Central memory CD8-positive, alpha-beta T cell (primary cell): ENCODE results near the gene PLA2G15.

Experiments used
- ATAC-seq: fragments of 150-1000 bp; cut with Tn5 transposase; replicated peaks from 2 replicates; pipeline ENCODE4 v1.10.0; 2022; ENCODE audit warnings: mild to moderate bottlenecking, moderate FRiP score, moderate number of reproducible peaks; ENCODE audit not compliant: poor library complexity, severe bottlenecking; ENCODE audit errors: extremely low read depth
- DNase-seq, 2 donors: peaks; one replicate each; pipeline ENCODE4 v3.0.0; 2021; ENCODE audit warnings: low spot score in 2 of 2
- H3K27ac Mint-ChIP-seq: one replicate; pipeline ENCODE4 v1.8.0; 2022; ENCODE audit warnings: low read depth, mild to moderate bottlenecking, moderate library complexity, mixed read lengths
- H3K27me3 Mint-ChIP-seq: one replicate; pipeline ENCODE4 v1.8.0; 2022; ENCODE audit warnings: mixed read lengths
- H3K36me3 Mint-ChIP-seq: one replicate; pipeline ENCODE4 v1.8.0; 2022; ENCODE audit warnings: mild to moderate bottlenecking, moderate library complexity, mixed read lengths; ENCODE audit not compliant: insufficient read depth
- H3K4me1 Mint-ChIP-seq: one replicate; pipeline ENCODE4 v1.8.0; 2022; ENCODE audit warnings: mixed read lengths
- H3K4me3 Mint-ChIP-seq: one replicate; pipeline ENCODE4 v1.8.0; 2022; ENCODE audit warnings: mild to moderate bottlenecking, moderate library complexity, mixed read lengths
- H3K9me3 Mint-ChIP-seq: one replicate; pipeline ENCODE4 v1.8.0; 2022; ENCODE audit warnings: mixed read lengths

PLA2G15 gene

GRCh38 chr16:68235108-68235886 is 9.9 kb upstream of the PLA2G15 start:
- no peak for ATAC-seq
- no peaks in the 10 kb centered on the region for H3K9me3 Mint-ChIP-seq
- no peak overlapping the region for H3K4me3 Mint-ChIP-seq
- no peak for DNase-seq
- H3K27me3 Mint-ChIP-seq, result no peaks in the 10 kb centered on the region
- H3K36me3 Mint-ChIP-seq, result peaks cover 47% of the 10 kb centered on the region
- H3K27ac Mint-ChIP-seq, result no peak overlapping the region
- peaks cover 26% of the 10 kb centered on the region for H3K4me1 Mint-ChIP-seq

- H3K36me3 Mint-ChIP-seq, result peaks cover 45% of the 10 kb centered on the region
These were observed 9.4 kb upstream of the PLA2G15 start, which contains the start of gene ESRP2 for GRCh38 chr16:68235887-68236136. Gene ESRP2, minus strand, starts transcription at chr16:68236127. Its CDS starts 82 bp downstream, at chr16:68236045.

GRCh38 chr16:68236137-68236825 is 8.9 kb upstream of the PLA2G15 start:
- no peak for DNase-seq
- peak overlapping the region; percentile 97 for H3K4me3 Mint-ChIP-seq
- H3K27ac Mint-ChIP-seq, result peak overlapping the region; percentile 97
- peaks cover 26% of the 10 kb centered on the region for H3K4me1 Mint-ChIP-seq
- ATAC-seq, result no peak
- H3K27me3 Mint-ChIP-seq, result no peaks in the 10 kb centered on the region
- H3K36me3 Mint-ChIP-seq, result peaks cover 42% of the 10 kb centered on the region
- no peaks in the 10 kb centered on the region for H3K9me3 Mint-ChIP-seq

More at GRCh38 chr16:68235887-68236136, 9.4 kb upstream of the PLA2G15 start, which contains the start of gene ESRP2:
- H3K27me3 Mint-ChIP-seq, result no peaks in the 10 kb centered on the region
- no peaks in the 10 kb centered on the region for H3K9me3 Mint-ChIP-seq
- H3K4me3 Mint-ChIP-seq, result peak within 1 kb of the TSS; percentile 97
- no peak for ATAC-seq
- no peak for DNase-seq
- peak within 1 kb of the TSS; percentile 97 for H3K27ac Mint-ChIP-seq
- peaks cover 26% of the 10 kb centered on the region for H3K4me1 Mint-ChIP-seq

- no peak for ATAC-seq
- Mint-ChIP-seq H3K27ac (peak overlapping the region; percentile 97), H3K36me3 (peaks cover 39% of the 10 kb centered on the region), H3K9me3 (no peaks in the 10 kb centered on the region), H3K4me1 (peaks cover 26% of the 10 kb centered on the region), H3K4me3 (peak overlapping the region; percentile 97), H3K27me3 (no peaks in the 10 kb centered on the region)
- no peak for DNase-seq
These were observed 8.3 kb upstream of the PLA2G15 start for GRCh38 chr16:68236826-68237242.

- DNase-seq (peak; percentile 71 to 73), ATAC-seq (peak; percentile 64)
- H3K27me3 Mint-ChIP-seq, result no peaks in the 10 kb centered on the region
- peaks cover 26% of the 10 kb centered on the region for H3K4me1 Mint-ChIP-seq
- peak overlapping the region; percentile 97 for H3K27ac Mint-ChIP-seq
- H3K9me3 Mint-ChIP-seq, result no peaks in the 10 kb centered on the region
- peak overlapping the region; percentile 97 for H3K4me3 Mint-ChIP-seq
- peaks cover 35% of the 10 kb centered on the region for H3K36me3 Mint-ChIP-seq
These were observed 7.7 kb upstream of the PLA2G15 start for GRCh38 chr16:68237243-68238028.

GRCh38 chr16:68238029-68238345 is 7.2 kb upstream of the PLA2G15 start:
- DNase-seq (no peak), ATAC-seq (peak; percentile 4)
- Mint-ChIP-seq H3K27ac (peak overlapping the region; percentile 97), H3K9me3 (no peaks in the 10 kb centered on the region), H3K4me3 (peak overlapping the region; percentile 97), H3K36me3 (peaks cover 29% of the 10 kb centered on the region), H3K27me3 (no peaks in the 10 kb centered on the region), H3K4me1 (peaks cover 26% of the 10 kb centered on the region)

GRCh38 chr16:68242085-68242484 is 3.1 kb upstream of the PLA2G15 start:
- ATAC-seq, result no peak
- Mint-ChIP-seq H3K36me3 (peaks cover 29% of the 10 kb centered on the region), H3K9me3 (no peaks in the 10 kb centered on the region), H3K4me3 (no peak overlapping the region), H3K27me3 (no peaks in the 10 kb centered on the region), H3K4me1 (peaks cover 32% of the 10 kb centered on the region), H3K27ac (no peak overlapping the region)
- DNase-seq, result no peak

- Mint-ChIP-seq H3K36me3 (peaks cover 25% of the 10 kb centered on the region), H3K27me3 (no peaks in the 10 kb centered on the region), H3K27ac (peak overlapping the region; percentile 53), H3K4me3 (peak overlapping the region; percentile 99), H3K4me1 (peaks cover 25% of the 10 kb centered on the region), H3K9me3 (no peaks in the 10 kb centered on the region)
- no peak for DNase-seq
- ATAC-seq, result no peak
These were observed 2.0 kb upstream of the PLA2G15 start for GRCh38 chr16:68242926-68243858.

- Mint-ChIP-seq H3K4me1 (peaks cover 19% of the 10 kb centered on the region), H3K36me3 (peaks cover 21% of the 10 kb centered on the region), H3K27me3 (no peaks in the 10 kb centered on the region), H3K27ac (peak overlapping the region; percentile 92), H3K4me3 (peak overlapping the region; percentile 99), H3K9me3 (no peaks in the 10 kb centered on the region)
- no peak for ATAC-seq
- no peak for DNase-seq
These were observed 681 bp upstream of the PLA2G15 start for GRCh38 chr16:68244481-68244902.

GRCh38 chr16:68246121-68246520 is 948 bp downstream of the PLA2G15 start:
- Mint-ChIP-seq H3K9me3 (no peaks in the 10 kb centered on the region), H3K27ac (no peak overlapping the region), H3K27me3 (no peaks in the 10 kb centered on the region), H3K36me3 (peaks cover 30% of the 10 kb centered on the region), H3K4me1 (peaks cover 19% of the 10 kb centered on the region), H3K4me3 (peak overlapping the region; percentile 99)
- DNase-seq, result no peak
- ATAC-seq, result no peak

- peak overlapping the region; percentile 99 for H3K4me3 Mint-ChIP-seq
- H3K4me1 Mint-ChIP-seq, result peaks cover 19% of the 10 kb centered on the region
- H3K27ac Mint-ChIP-seq, result no peak overlapping the region
These were observed 1.5 kb downstream of the PLA2G15 start for GRCh38 chr16:68246666-68247065.

GRCh38 chr16:68247400-68247799 is 2.2 kb downstream of the PLA2G15 start:
- H3K9me3 Mint-ChIP-seq, result no peaks in the 10 kb centered on the region
- H3K4me1 Mint-ChIP-seq, result peaks cover 19% of the 10 kb centered on the region
- ATAC-seq, result no peak
- H3K27ac Mint-ChIP-seq, result no peak overlapping the region
- H3K27me3 Mint-ChIP-seq, result no peaks in the 10 kb centered on the region
- no peak for DNase-seq
- no peak overlapping the region for H3K4me3 Mint-ChIP-seq
- H3K36me3 Mint-ChIP-seq, result peaks cover 38% of the 10 kb centered on the region

More at GRCh38 chr16:68246666-68247065, 1.5 kb downstream of the PLA2G15 start:
- ATAC-seq, result no peak
- no peak for DNase-seq
- Mint-ChIP-seq H3K27me3 (no peaks in the 10 kb centered on the region), H3K9me3 (no peaks in the 10 kb centered on the region), H3K36me3 (peaks cover 32% of the 10 kb centered on the region)
